Testis (tissue), 2 donors: ENCODE data around the gene RPS8.
"Not testable (repeated sequence)": the region's sequence is repeated elsewhere in the genome, so short reads cannot be mapped to it uniquely, and the experiment has no call there.

Experiments
- CTCF ChIP-seq, 3 experiments: fragments of 450-650 bp in 2 of 3; fragments of 200-600 bp in 1 of 3; sonication (generic) in 1 of 3; IDR thresholded peaks; one replicate each; pipeline ENCODE4 v1.5.1; 2016 to 2019; ENCODE audit warnings: antibody characterized with exemption in 3 of 3, mild to moderate bottlenecking in 2 of 3, moderate library complexity in 1 of 3
- POLR2A ChIP-seq: fragments of 450-650 bp; IDR thresholded peaks from one replicate; pipeline ENCODE4 v1.6.1; 2017; ENCODE audit warnings: antibody characterized with exemption, mild to moderate bottlenecking, moderate library complexity

- not testable (repeated sequence) for TF ChIP-seq CTCF (IDR thresholded peaks at IDR 0.05); POLR2A
Measured at GRCh38 chr1:44810762-44811105, 35.4 kb downstream of the RPS8 start.
